ENCODE data around the gene ABLIM2. TPM values are rescaled to one million over a fixed set of nuclear protein-coding genes. Genes with fewer than 3 reads are reported as not detected.

Gene ABLIM2
- total and polyA plus RNA-seq, 10 of the 15 experiments (the other 5 are each of a cell fraction or from before 2014, with no cell fraction given), result 0.03 to 0.15 (median 0.05) TPM; not detected in 7

DNA sequence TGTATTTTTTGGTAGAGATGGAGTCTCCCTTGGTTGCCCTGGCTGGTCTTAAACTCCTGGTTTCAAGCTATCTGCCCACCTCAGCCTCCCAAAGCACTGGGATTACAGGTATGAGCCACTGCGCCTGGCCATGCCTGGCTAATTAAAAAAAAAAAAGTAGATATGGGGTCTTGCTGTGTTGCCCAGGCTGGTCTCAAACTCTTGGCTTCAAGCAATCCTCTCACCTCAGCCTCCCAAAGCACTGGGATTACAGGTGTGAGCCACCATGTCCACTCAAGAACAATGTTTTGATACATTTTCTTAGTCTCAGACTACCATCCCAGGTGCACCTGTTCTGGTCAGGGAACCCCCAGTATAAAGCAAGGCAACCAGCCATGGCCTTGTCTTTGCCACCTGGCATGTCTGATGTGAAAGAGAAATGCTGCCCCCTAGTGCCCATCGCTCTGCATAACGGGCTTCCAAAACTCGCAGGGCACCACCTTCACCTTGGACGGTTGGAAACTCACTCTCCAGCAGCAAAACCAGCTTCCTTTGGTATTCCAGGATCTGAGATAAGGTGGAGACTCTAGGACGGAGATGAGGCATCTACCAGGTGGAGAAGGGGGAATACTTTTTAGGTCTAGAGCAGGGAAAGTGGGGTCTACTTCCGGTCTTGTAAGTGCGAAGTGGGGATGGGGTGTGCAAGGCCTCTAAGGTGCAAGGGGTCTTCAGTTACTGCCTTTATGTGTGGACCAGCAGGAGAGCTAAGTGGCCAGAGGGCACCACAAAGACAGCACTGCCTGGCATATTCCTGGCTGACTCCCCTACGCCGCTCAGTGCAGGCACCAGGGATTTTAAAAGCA is 171.2 kb downstream of the ABLIM2 start (continued):
- TF ChIP-seq, protein P1, sequence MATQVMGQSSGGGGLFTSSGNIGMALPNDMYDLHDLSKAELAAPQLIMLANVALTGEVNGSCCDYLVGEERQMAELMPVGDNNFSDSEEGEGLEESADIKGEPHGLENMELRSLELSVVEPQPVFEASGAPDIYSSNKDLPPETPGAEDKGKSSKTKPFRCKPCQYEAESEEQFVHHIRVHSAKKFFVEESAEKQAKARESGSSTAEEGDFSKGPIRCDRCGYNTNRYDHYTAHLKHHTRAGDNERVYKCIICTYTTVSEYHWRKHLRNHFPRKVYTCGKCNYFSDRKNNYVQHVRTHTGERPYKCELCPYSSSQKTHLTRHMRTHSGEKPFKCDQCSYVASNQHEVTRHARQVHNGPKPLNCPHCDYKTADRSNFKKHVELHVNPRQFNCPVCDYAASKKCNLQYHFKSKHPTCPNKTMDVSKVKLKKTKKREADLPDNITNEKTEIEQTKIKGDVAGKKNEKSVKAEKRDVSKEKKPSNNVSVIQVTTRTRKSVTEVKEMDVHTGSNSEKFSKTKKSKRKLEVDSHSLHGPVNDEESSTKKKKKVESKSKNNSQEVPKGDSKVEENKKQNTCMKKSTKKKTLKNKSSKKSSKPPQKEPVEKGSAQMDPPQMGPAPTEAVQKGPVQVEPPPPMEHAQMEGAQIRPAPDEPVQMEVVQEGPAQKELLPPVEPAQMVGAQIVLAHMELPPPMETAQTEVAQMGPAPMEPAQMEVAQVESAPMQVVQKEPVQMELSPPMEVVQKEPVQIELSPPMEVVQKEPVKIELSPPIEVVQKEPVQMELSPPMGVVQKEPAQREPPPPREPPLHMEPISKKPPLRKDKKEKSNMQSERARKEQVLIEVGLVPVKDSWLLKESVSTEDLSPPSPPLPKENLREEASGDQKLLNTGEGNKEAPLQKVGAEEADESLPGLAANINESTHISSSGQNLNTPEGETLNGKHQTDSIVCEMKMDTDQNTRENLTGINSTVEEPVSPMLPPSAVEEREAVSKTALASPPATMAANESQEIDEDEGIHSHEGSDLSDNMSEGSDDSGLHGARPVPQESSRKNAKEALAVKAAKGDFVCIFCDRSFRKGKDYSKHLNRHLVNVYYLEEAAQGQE (IDR thresholded peaks at IDR 0.05; ENCODE audit: low read depth, low read length), result no peak
- TF ChIP-seq, protein P2, sequence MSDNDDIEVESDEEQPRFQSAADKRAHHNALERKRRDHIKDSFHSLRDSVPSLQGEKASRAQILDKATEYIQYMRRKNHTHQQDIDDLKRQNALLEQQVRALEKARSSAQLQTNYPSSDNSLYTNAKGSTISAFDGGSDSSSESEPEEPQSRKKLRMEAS (IDR thresholded peaks at IDR 0.05; ENCODE audit: low read depth, low read length), result no peak
- TF ChIP-seq CREB1 (IDR thresholded peaks at IDR 0.05; ENCODE audit: low read depth) (no peak), ZNF217 (IDR thresholded peaks at IDR 0.05) (no peak), BMI1 (IDR thresholded peaks at IDR 0.05; ENCODE audit: borderline replicate concordance) (no peak), MEF2B (IDR thresholded peaks at IDR 0.05; ENCODE audit: partially characterized antibody, poor library complexity, severe bottlenecking) (no peak), NFYB (IDR thresholded peaks at IDR 0.05; ENCODE audit: insufficient read depth, low read depth, low read length) (no peak), EGR1 (IDR thresholded peaks at IDR 0.05; ENCODE audit: borderline replicate concordance in 1 of 2, low read depth in 2 of 2, low read length in 2 of 2) (no peak), NFXL1 (IDR thresholded peaks at IDR 0.05; ENCODE audit: borderline replicate concordance) (no peak), TCF7 (IDR thresholded peaks at IDR 0.05; ENCODE audit: borderline replicate concordance) (no peak), POLR2AphosphoS2 (IDR thresholded peaks at IDR 0.05; ENCODE audit: low read depth, low read length) (no peak), SMAD5 (IDR thresholded peaks at IDR 0.05; ENCODE audit: low read depth) (no peak), POLR2AphosphoS5 (IDR thresholded peaks at IDR 0.05; ENCODE audit: low read length) (no peak), RAD51 (IDR thresholded peaks at IDR 0.05) (no peak), CHD1 (IDR thresholded peaks at IDR 0.05; ENCODE audit: low read depth, low read length) (no peak), CBFB (IDR thresholded peaks at IDR 0.05; ENCODE audit: low read depth) (no peak)
- TF ChIP-seq, protein P3, sequence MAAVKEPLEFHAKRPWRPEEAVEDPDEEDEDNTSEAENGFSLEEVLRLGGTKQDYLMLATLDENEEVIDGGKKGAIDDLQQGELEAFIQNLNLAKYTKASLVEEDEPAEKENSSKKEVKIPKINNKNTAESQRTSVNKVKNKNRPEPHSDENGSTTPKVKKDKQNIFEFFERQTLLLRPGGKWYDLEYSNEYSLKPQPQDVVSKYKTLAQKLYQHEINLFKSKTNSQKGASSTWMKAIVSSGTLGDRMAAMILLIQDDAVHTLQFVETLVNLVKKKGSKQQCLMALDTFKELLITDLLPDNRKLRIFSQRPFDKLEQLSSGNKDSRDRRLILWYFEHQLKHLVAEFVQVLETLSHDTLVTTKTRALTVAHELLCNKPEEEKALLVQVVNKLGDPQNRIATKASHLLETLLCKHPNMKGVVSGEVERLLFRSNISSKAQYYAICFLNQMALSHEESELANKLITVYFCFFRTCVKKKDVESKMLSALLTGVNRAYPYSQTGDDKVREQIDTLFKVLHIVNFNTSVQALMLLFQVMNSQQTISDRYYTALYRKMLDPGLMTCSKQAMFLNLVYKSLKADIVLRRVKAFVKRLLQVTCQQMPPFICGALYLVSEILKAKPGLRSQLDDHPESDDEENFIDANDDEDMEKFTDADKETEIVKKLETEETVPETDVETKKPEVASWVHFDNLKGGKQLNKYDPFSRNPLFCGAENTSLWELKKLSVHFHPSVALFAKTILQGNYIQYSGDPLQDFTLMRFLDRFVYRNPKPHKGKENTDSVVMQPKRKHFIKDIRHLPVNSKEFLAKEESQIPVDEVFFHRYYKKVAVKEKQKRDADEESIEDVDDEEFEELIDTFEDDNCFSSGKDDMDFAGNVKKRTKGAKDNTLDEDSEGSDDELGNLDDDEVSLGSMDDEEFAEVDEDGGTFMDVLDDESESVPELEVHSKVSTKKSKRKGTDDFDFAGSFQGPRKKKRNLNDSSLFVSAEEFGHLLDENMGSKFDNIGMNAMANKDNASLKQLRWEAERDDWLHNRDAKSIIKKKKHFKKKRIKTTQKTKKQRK (IDR thresholded peaks at IDR 0.05; ENCODE audit: low read depth, low read length), result no peak
- TF ChIP-seq, protein P4, sequence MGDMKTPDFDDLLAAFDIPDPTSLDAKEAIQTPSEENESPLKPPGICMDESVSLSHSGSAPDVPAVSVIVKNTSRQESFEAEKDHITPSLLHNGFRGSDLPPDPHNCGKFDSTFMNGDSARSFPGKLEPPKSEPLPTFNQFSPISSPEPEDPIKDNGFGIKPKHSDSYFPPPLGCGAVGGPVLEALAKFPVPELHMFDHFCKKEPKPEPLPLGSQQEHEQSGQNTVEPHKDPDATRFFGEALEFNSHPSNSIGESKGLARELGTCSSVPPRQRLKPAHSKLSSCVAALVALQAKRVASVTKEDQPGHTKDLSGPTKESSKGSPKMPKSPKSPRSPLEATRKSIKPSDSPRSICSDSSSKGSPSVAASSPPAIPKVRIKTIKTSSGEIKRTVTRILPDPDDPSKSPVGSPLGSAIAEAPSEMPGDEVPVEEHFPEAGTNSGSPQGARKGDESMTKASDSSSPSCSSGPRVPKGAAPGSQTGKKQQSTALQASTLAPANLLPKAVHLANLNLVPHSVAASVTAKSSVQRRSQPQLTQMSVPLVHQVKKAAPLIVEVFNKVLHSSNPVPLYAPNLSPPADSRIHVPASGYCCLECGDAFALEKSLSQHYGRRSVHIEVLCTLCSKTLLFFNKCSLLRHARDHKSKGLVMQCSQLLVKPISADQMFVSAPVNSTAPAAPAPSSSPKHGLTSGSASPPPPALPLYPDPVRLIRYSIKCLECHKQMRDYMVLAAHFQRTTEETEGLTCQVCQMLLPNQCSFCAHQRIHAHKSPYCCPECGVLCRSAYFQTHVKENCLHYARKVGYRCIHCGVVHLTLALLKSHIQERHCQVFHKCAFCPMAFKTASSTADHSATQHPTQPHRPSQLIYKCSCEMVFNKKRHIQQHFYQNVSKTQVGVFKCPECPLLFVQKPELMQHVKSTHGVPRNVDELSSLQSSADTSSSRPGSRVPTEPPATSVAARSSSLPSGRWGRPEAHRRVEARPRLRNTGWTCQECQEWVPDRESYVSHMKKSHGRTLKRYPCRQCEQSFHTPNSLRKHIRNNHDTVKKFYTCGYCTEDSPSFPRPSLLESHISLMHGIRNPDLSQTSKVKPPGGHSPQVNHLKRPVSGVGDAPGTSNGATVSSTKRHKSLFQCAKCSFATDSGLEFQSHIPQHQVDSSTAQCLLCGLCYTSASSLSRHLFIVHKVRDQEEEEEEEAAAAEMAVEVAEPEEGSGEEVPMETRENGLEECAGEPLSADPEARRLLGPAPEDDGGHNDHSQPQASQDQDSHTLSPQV (IDR thresholded peaks at IDR 0.05), result no peak
